HS-27A (cell line): ENCODE results near the gene PCDHGC3.

Experiments
- DNase-seq: peaks from one replicate; pipeline ENCODE4 v3.0.0-alpha.2; 2012; ENCODE audit warnings: low read depth, missing footprints

The PCDHGC3 gene

GRCh38 chr5:141508440-141508797 is 32.7 kb downstream of the PCDHGC3 start:
- DNase-seq = no peak

- DNase-seq = peak; percentile 29
These were observed 33.2 kb downstream of the PCDHGC3 start for GRCh38 chr5:141508798-141509611.

- no peak for DNase-seq
These were observed 34.4 kb downstream of the PCDHGC3 start for GRCh38 chr5:141510160-141510559.

GRCh38 chr5:141510850-141511601 is 35.3 kb downstream of the PCDHGC3 start:
- no peak for DNase-seq

GRCh38 chr5:141511771-141512325 is 36.1 kb downstream of the PCDHGC3 start:
- DNase-seq = no peak

- no peak for DNase-seq
These were observed 36.7 kb downstream of the PCDHGC3 start for GRCh38 chr5:141512390-141512910.

GRCh38 chr5:141512911-141513626 is 37.3 kb downstream of the PCDHGC3 start:
- no peak for DNase-seq

- DNase-seq = no peak
These were observed 38.0 kb downstream of the PCDHGC3 start for GRCh38 chr5:141513627-141514329.

GRCh38 chr5:141514330-141515133 is 38.8 kb downstream of the PCDHGC3 start:
- no peak for DNase-seq

GRCh38 chr5:141515141-141515540 is 39.4 kb downstream of the PCDHGC3 start:
- no peak for DNase-seq

- DNase-seq = no peak
These were observed 40.3 kb downstream of the PCDHGC3 start for GRCh38 chr5:141515946-141516671.

- no peak for DNase-seq
These were observed 40.9 kb downstream of the PCDHGC3 start for GRCh38 chr5:141516672-141517025.

- no peak for DNase-seq
These were observed 41.5 kb downstream of the PCDHGC3 start for GRCh38 chr5:141517312-141517711.

- no peak for DNase-seq
These were observed 42.3 kb downstream of the PCDHGC3 start for GRCh38 chr5:141517880-141518617.

GRCh38 chr5:141518618-141519015 is 42.9 kb downstream of the PCDHGC3 start:
- no peak for DNase-seq

GRCh38 chr5:141519605-141520565 is 44.1 kb downstream of the PCDHGC3 start:
- no peak for DNase-seq

GRCh38 chr5:141521244-141521781 is 45.5 kb downstream of the PCDHGC3 start:
- peak; percentile 73 for DNase-seq

- no peak for DNase-seq
These were observed 46.5 kb downstream of the PCDHGC3 start for GRCh38 chr5:141522301-141522700.
